H9 (cell line): Measurements from ENCODE around the gene CDH4. TPM values are rescaled to one million over a fixed set of nuclear protein-coding genes. Genes with fewer than 3 reads are reported as not detected.

Experiments
- DNase-seq: peaks from one replicate; pipeline ENCODE4 v3.0.0-alpha.2; 2017
- H2AFZ ChIP-seq: one replicate; pipeline ENCODE4 v1.6.1; 2013; ENCODE audit warnings: mild to moderate bottlenecking, low read length, control low read depth, moderate library complexity
- H2AK5ac ChIP-seq: 2 replicates; pipeline ENCODE4 v1.6.1; 2013; ENCODE audit warnings: low read length, control low read depth, mixed read lengths; ENCODE audit not compliant: insufficient read length
- H2BK120ac ChIP-seq: one replicate; pipeline ENCODE4 v1.6.1; 2013; ENCODE audit warnings: low read depth, mild to moderate bottlenecking, low read length, control low read depth, inconsistent platforms; ENCODE audit not compliant: poor library complexity, severe bottlenecking
- H2BK12ac ChIP-seq: 2 replicates; pipeline ENCODE4 v1.6.1; 2013; ENCODE audit warnings: low read length, control low read depth, mixed read lengths, low read depth; ENCODE audit not compliant: insufficient read length
- H2BK15ac ChIP-seq: 2 replicates; pipeline ENCODE4 v1.6.1; 2013; ENCODE audit warnings: low read depth, low read length, control low read depth
- H2BK20ac ChIP-seq: one replicate; pipeline ENCODE4 v1.6.1; 2013; ENCODE audit warnings: low read depth, mild to moderate bottlenecking, low read length, control low read depth, inconsistent platforms; ENCODE audit not compliant: poor library complexity, severe bottlenecking
- H2BK5ac ChIP-seq: 2 replicates; pipeline ENCODE4 v1.6.1; 2013; ENCODE audit warnings: low read length, control low read depth, mixed read lengths; ENCODE audit not compliant: insufficient read length
- H3K14ac ChIP-seq: 2 replicates; pipeline ENCODE4 v1.6.1; 2013; ENCODE audit warnings: low read length, control low read depth; ENCODE audit not compliant: insufficient read depth
- H3K18ac ChIP-seq: 2 replicates; pipeline ENCODE4 v1.6.1; 2013; ENCODE audit warnings: low read depth, mild to moderate bottlenecking, mixed read lengths, low read length, control low read depth; ENCODE audit not compliant: insufficient read length
- H3K23ac ChIP-seq: 2 replicates; pipeline ENCODE4 v1.6.1; 2013; ENCODE audit warnings: low read length, control low read depth, mixed read lengths, low read depth; ENCODE audit not compliant: insufficient read length
- H3K23me2 ChIP-seq: 2 replicates; pipeline ENCODE4 v1.6.1; 2013; ENCODE audit warnings: low read depth, mild to moderate bottlenecking, mixed read lengths, low read length, control low read depth; ENCODE audit not compliant: insufficient read length, poor library complexity, severe bottlenecking
- H3K27ac ChIP-seq: 2 replicates; pipeline ENCODE4 v1.5.1; 2013; ENCODE audit warnings: low read length, control low read depth, mixed read lengths, low read depth; ENCODE audit not compliant: insufficient read length
- H3K27me3 ChIP-seq: 2 replicates; pipeline ENCODE4 v1.6.1; 2013; ENCODE audit warnings: low read length, control low read depth, inconsistent platforms; ENCODE audit not compliant: insufficient read depth
- H3K4ac ChIP-seq: 2 replicates; pipeline ENCODE4 v1.6.1; 2013; ENCODE audit warnings: low read depth, mild to moderate bottlenecking, control low read depth, inconsistent platforms, low read length, moderate library complexity
- H3K4me1 ChIP-seq: 2 replicates; pipeline ENCODE4 v1.6.1; 2013; ENCODE audit warnings: low read length, control low read depth, inconsistent platforms; ENCODE audit not compliant: insufficient read depth
- H3K4me2 ChIP-seq: 2 replicates; pipeline ENCODE4 v1.6.1; 2013; ENCODE audit warnings: low read length, control low read depth, mixed read lengths; ENCODE audit not compliant: insufficient read length, insufficient read depth
- H3K56ac ChIP-seq: 2 replicates; pipeline ENCODE4 v1.6.1; 2013; ENCODE audit warnings: low read depth, mild to moderate bottlenecking, mixed read lengths, low read length, control low read depth; ENCODE audit not compliant: insufficient read length
- H3K79me1 ChIP-seq: 2 replicates; pipeline ENCODE4 v1.6.1; 2013; ENCODE audit warnings: low read depth, mild to moderate bottlenecking, moderate library complexity, low read length, control low read depth, inconsistent platforms; ENCODE audit not compliant: insufficient read depth, poor library complexity, severe bottlenecking
- H3K79me2 ChIP-seq: 2 replicates; pipeline ENCODE4 v1.6.1; 2013; ENCODE audit warnings: low read length, control low read depth, inconsistent platforms; ENCODE audit not compliant: insufficient read depth
- H3K9ac ChIP-seq: 2 replicates; pipeline ENCODE4 v1.6.1; 2013; ENCODE audit warnings: low read length, control low read depth, mixed read lengths; ENCODE audit not compliant: insufficient read length; ENCODE audit errors: extremely low read depth
- H3K9me3 ChIP-seq: one replicate; pipeline ENCODE4 v1.6.1; 2013; ENCODE audit warnings: low read depth, low read length, inconsistent platforms; ENCODE audit not compliant: control insufficient read depth
- H3T11ph ChIP-seq: one replicate; pipeline ENCODE4 v1.6.1; 2013; ENCODE audit warnings: mild to moderate bottlenecking, low read length, control low read depth, inconsistent platforms
- H4K20me1 ChIP-seq: one replicate; pipeline ENCODE4 v1.6.1; 2013; ENCODE audit not compliant: control insufficient read depth, insufficient read length, insufficient read depth
- H4K5ac ChIP-seq: 2 replicates; pipeline ENCODE4 v1.6.1; 2013; ENCODE audit warnings: low read depth, mild to moderate bottlenecking, mixed read lengths, low read length, control low read depth; ENCODE audit not compliant: insufficient read length
- H4K8ac ChIP-seq: replicated peaks from 2 replicates; pipeline ENCODE4 v1.6.1; 2013; ENCODE audit warnings: low read length, control low read depth, mixed read lengths, low read depth; ENCODE audit not compliant: insufficient read length
- H4K91ac ChIP-seq: 2 replicates; pipeline ENCODE4 v1.6.1; 2013; ENCODE audit warnings: low read depth, mild to moderate bottlenecking, moderate library complexity, mixed read lengths, low read length, control low read depth; ENCODE audit not compliant: insufficient read length
- H3K27ac Mint-ChIP-seq, 3 experiments: 2 replicates in 2 of 3; 3 replicates in 1 of 3; pipeline ENCODE4 v1.8.0; 2020 to 2021; ENCODE audit warnings: mixed read lengths in 3 of 3, mild to moderate bottlenecking in 1 of 3, moderate library complexity in 1 of 3
- H3K27me3 Mint-ChIP-seq: 2 replicates; pipeline ENCODE4 v1.8.0; 2021; ENCODE audit warnings: low read depth, mild to moderate bottlenecking, moderate library complexity, mixed read lengths
- H3K36me3 Mint-ChIP-seq, 3 experiments: 2 replicates in 2 of 3; 3 replicates in 1 of 3; pipeline ENCODE4 v1.8.0; 2020 to 2021; ENCODE audit warnings: low read depth in 3 of 3, mixed read lengths in 3 of 3; ENCODE audit not compliant: insufficient read depth in 1 of 3
- H3K4me1 Mint-ChIP-seq, 2 experiments: 2 replicates each; pipeline ENCODE4 v1.8.0; 2020; ENCODE audit warnings: mixed read lengths in 2 of 2
- H3K4me3 Mint-ChIP-seq, 2 experiments: 2 replicates in 1 of 2; 3 replicates in 1 of 2; pipeline ENCODE4 v1.8.0; 2020 to 2021; ENCODE audit warnings: mild to moderate bottlenecking in 2 of 2, mixed read lengths in 2 of 2, moderate library complexity in 1 of 2
- H3K9me3 Mint-ChIP-seq, 2 experiments: 2 replicates in 1 of 2; 3 replicates in 1 of 2; pipeline ENCODE4 v1.8.0; 2020; ENCODE audit warnings: mild to moderate bottlenecking in 2 of 2, mixed read lengths in 2 of 2, moderate library complexity in 1 of 2
- CTCF ChIP-seq: fragments of 200-600 bp; sonication (generic); conservative IDR thresholded peaks from 3 replicates; pipeline ENCODE4 v1.8.0; 2021; ENCODE audit warnings: antibody characterized with exemption, mild to moderate bottlenecking
- WGBS: extraction: QIAGEN DNeasy Blood & Tissue Kit; methylation state at CpG from one replicate; pipeline ENCODE4 v1.1.7; 2013; ENCODE audit warnings: missing lambda C conversion rate, low lambda C conversion rate, mixed read lengths; ENCODE audit not compliant: insufficient read length; ENCODE audit errors: extremely low coverage; 5-methylcytosine and 5-hydroxymethylcytosine counted together
- total RNA-seq: library from RNA; stranded (reverse); gene quantifications from 2 replicates; pipeline ENCODE4 v1.2.1, GENCODE V29; 2021

Gene CDH4
- total RNA-seq, 1 experiment from 2014 or later: 3.0 TPM

- Histone ChIP-seq H2AK5ac (no peak overlapping the region), H3K79me1 (no peaks in the 10 kb centered on the region), H3K9me3 (peaks cover 9% of the 10 kb centered on the region), H4K91ac (no peak overlapping the region), H3K4me1 (peaks cover 3% of the 10 kb centered on the region; the same call in 1 of the 2 replicates), H3K23me2 (no peaks in the 10 kb centered on the region), H3K4ac (no peak overlapping the region), H4K5ac (no peak overlapping the region), H3K27ac (no peak overlapping the region), H3K9ac (no peak overlapping the region), H3K23ac (no peak overlapping the region), H3K27me3 (no peaks in the 10 kb centered on the region; the same call in 1 of the 2 replicates), H3K18ac (no peak overlapping the region), H2BK5ac (no peak overlapping the region), H2BK15ac (no peak overlapping the region), H3K4me2 (no peak overlapping the region), H3T11ph (no peak overlapping the region), H3K79me2 (no peaks in the 10 kb centered on the region), H4K8ac (no peak overlapping the region), H2AFZ (no peak overlapping the region), H3K14ac (no peak overlapping the region), H4K20me1 (no peaks in the 10 kb centered on the region), H2BK20ac (no peak overlapping the region), H2BK12ac (no peak overlapping the region), H2BK120ac (no peak overlapping the region), H3K56ac (no peak overlapping the region)
- no CpG with 5 or more reads among the region's 11 CpGs for WGBS
- H3K27ac Mint-ChIP-seq: no peak overlapping the region; a peak in 1 of 7 replicates
- peaks cover 45% of the 10 kb centered on the region for H3K27me3 Mint-ChIP-seq
- no peak for DNase-seq
- peaks cover 33 to 34% of the 10 kb centered on the region in 2 experiments for H3K9me3 Mint-ChIP-seq
- peaks cover 10 to 13% of the 10 kb centered on the region in 2 experiments for H3K4me1 Mint-ChIP-seq
- H3K4me3 Mint-ChIP-seq: no peak overlapping the region
- H3K36me3 Mint-ChIP-seq: peaks cover 15 to 33% (median 23%) of the 10 kb centered on the region in 3 experiments
- no peak for TF ChIP-seq CTCF
These were observed 133.2 kb downstream of the CDH4 start for GRCh38 chr20:61385296-61385695.
